ENCODE data around the gene NOX1. TPM values are rescaled to one million over a fixed set of nuclear protein-coding genes. Genes with fewer than 3 reads are reported as not detected.
"Not testable (repeated sequence)": the region's sequence is repeated elsewhere in the genome, so short reads cannot be mapped to it uniquely, and the experiment has no call there.

Gene NOX1
- total and polyA plus RNA-seq, 12 donors, result 0.07 to 0.16 TPM; not detected in 10

DNA sequence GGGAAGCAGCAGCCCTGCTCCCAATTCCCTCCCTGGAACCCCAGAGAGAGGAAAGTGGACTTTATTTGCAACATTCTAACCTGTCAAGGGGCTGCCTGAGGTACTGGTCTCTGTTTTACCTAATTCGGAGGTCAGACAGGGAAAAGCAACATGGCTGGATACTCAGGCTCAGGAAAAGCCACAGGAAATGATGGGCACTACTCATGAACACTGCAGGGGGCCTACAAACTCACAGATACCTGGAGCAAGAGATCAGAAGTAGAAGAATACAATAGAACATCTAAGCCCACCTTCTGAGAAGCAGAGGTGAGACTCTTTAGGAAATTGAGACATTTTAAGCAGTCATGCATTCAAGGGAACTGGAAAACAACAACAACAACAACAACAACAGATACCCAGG lies 69.4 kb downstream of the NOX1 start:
- no peak overlapping the region for H3K4me3 ChIP-seq
- no peak overlapping the region for H3K27ac ChIP-seq
- WGBS, 4 donors, result 33 to 83% (median 45%) methylated on average over 1 of the region's 1 CpG
- intact Hi-C loops (cut with DNase I), result no loop called here
- H3K9me3 ChIP-seq (replicated peaks in 1 of 3), result no peaks in the 10 kb centered on the region
- H3K36me3 ChIP-seq (replicated peaks in 1 of 2), result no peaks in the 10 kb centered on the region
- H3K4me1 ChIP-seq (replicated peaks in 1 of 2), result no peaks in the 10 kb centered on the region
- no peak for DNase-seq
- no peak for TF ChIP-seq POLR2A (IDR thresholded peaks at IDR 0.05)
- TF ChIP-seq, protein P1, sequence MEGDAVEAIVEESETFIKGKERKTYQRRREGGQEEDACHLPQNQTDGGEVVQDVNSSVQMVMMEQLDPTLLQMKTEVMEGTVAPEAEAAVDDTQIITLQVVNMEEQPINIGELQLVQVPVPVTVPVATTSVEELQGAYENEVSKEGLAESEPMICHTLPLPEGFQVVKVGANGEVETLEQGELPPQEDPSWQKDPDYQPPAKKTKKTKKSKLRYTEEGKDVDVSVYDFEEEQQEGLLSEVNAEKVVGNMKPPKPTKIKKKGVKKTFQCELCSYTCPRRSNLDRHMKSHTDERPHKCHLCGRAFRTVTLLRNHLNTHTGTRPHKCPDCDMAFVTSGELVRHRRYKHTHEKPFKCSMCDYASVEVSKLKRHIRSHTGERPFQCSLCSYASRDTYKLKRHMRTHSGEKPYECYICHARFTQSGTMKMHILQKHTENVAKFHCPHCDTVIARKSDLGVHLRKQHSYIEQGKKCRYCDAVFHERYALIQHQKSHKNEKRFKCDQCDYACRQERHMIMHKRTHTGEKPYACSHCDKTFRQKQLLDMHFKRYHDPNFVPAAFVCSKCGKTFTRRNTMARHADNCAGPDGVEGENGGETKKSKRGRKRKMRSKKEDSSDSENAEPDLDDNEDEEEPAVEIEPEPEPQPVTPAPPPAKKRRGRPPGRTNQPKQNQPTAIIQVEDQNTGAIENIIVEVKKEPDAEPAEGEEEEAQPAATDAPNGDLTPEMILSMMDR (IDR thresholded peaks at IDR 0.05), result no peak
- no peaks in the 10 kb centered on the region for H3K27me3 ChIP-seq

DNA sequence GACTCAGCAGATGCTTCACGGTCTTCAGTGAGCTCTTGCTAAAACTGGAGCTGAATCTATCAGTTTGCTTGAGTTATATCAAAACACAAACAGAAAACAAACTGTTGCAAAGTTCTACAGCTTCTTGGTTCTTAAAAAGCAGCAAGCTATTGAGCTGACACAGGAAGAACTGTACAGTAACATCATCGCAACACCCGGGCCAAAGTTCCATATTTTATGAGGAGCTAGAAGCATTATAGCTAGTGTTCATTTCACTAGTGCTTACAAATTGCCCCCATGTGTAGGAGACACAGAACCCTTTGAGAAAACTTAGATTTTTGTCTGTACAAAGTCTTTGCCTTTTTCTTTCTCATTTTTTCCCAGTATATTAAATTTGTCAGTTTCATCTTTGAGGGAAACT lies 71.3 kb downstream of the NOX1 start:
- 66 to 79% (median 68%) methylated on average over 3 of the region's 3 CpGs for WGBS, 4 donors
- no peaks in the 10 kb centered on the region for H3K4me1 ChIP-seq (replicated peaks in 1 of 2)
- TF ChIP-seq, protein P1 (IDR thresholded peaks at IDR 0.05), result no peak
- no peak for TF ChIP-seq POLR2A (IDR thresholded peaks at IDR 0.05)
- no peak overlapping the region for H3K4me3 ChIP-seq
- DNase-seq, result no peak
- no peaks in the 10 kb centered on the region for H3K9me3 ChIP-seq (replicated peaks in 1 of 3)
- no peaks in the 10 kb centered on the region for H3K36me3 ChIP-seq (replicated peaks in 1 of 2)
- no peaks in the 10 kb centered on the region for H3K27me3 ChIP-seq
- intact Hi-C loops (cut with DNase I), result no loop called here
- no peak overlapping the region for H3K27ac ChIP-seq

DNA sequence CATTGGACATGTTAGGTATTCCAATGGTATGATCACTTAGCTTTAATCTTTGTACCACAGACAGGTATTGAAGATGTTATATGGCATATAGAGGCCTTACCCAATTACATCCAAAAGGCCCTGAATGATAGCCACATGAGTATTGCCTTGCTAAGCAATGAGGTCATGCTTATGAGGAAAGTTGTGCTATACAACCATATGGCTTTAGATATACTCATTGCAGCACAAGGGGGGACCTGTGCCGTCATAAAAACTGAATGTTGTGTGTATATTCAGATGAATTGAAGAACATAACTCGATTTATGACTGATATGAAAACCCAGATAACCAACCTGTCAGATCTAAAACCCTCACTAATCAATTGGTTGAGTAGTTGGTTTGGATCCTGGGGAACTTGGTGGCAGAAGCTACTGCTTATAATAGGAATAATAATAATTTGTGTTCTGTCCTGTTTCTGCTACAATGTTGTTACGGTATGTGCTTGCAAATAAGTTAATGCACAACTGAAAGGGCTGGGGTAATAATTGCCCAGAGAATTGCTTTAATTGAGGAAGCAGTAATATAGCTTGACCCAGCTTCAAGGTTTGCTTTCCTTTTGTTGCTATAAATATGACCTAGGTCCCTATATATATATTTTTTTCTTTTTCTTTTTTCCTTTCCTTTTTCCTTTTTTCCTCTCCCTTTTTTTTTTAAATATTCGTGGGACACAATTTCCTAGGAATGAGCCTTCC lies 75.5 kb downstream of the NOX1 start:
- peaks cover 6% of the 10 kb centered on the region for H3K27me3 ChIP-seq
- no peak overlapping the region for H3K4me3 ChIP-seq
- no peaks in the 10 kb centered on the region for H3K36me3 ChIP-seq (replicated peaks in 1 of 2)
- DNase-seq, result no peak
- H3K9me3 ChIP-seq (replicated peaks in 1 of 3), result no peaks in the 10 kb centered on the region
- WGBS, 4 donors, result 46 to 62% (median 54%) methylated on average over 4 of the region's 4 CpGs
- intact Hi-C loops (cut with DNase I), result no loop called here
- no peak overlapping the region for H3K27ac ChIP-seq
- no peaks in the 10 kb centered on the region for H3K4me1 ChIP-seq (replicated peaks in 1 of 2)
- no peak for TF ChIP-seq POLR2A (IDR thresholded peaks at IDR 0.05)
- TF ChIP-seq, protein P1 (IDR thresholded peaks at IDR 0.05), result no peak

DNA sequence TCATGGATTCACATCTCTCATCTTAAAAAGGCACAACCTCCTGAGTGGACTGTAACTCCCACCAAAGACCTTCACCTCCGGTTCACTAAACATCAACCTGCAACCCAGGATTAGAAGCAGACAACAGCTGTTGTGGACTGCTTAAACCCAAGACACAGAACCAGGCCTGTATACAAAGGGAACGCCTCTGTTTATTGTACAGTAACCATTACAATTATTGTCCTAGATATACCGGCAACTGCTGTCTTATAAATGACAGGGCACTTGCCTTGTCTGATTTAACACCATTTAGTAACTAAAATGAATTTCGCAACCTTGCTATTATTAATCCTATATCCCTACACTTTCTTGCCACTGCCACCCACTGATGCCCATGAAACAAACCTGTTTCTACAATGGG lies 76.8 kb downstream of the NOX1 start:
- Histone ChIP-seq H3K27me3 (peaks cover 8% of the 10 kb centered on the region), H3K4me1 (replicated peaks in 1 of 2) (no peaks in the 10 kb centered on the region), H3K4me3 (no peak overlapping the region), H3K27ac (no peak overlapping the region), H3K9me3 (replicated peaks in 1 of 3) (no peaks in the 10 kb centered on the region), H3K36me3 (replicated peaks in 1 of 2) (no peaks in the 10 kb centered on the region)
- no peak for TF ChIP-seq POLR2A (IDR thresholded peaks at IDR 0.05)
- TF ChIP-seq, protein P1 (IDR thresholded peaks at IDR 0.05), result no peak
- DNase-seq, result no peak
- intact Hi-C loops (cut with DNase I), result no loop called here
- WGBS, 4 donors, result 79 to 89% (median 82%) methylated on average over 4 of the region's 4 CpGs

DNA sequence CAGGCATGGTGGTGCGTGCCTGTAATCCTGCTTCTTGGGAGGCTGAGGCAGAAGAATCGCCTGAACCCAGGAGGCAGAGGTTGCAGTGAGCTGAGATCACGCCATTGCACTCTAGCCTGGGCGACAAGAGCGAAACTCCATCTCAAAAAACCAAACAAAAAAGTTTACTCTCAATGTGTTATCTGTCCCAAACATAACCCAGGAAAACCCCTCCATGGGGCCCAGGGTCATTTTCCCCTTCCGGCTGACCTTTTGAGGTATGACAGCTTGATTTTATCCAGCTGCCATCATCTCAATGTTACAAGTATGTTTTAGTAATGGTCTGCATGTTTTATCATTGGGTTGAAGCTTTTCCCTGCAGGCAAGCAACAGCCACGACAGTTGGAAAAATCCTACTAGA lies 77.8 kb downstream of the NOX1 start:
- intact Hi-C loops (cut with DNase I), result not testable (repeated sequence)

More for the DNA sequence above, 77.8 kb downstream of the NOX1 start:
- not testable (repeated sequence) for H3K4me3 ChIP-seq; H3K27me3 ChIP-seq; H3K4me1 ChIP-seq (replicated peaks in 1 of 2); H3K9me3 ChIP-seq (replicated peaks in 1 of 3); H3K27ac ChIP-seq; H3K36me3 ChIP-seq (replicated peaks in 1 of 2); DNase-seq
- WGBS, 4 donors, result 77 to 92% (median 82%) methylated on average over 2 to 7 of the region's 7 CpGs

All from adrenal gland (tissue), 12 donors.